ENCODE results near the gene RBMS3.
A peak's percentile ranks its signal among the peaks of the same experiment; 100 is the strongest.
"Not testable (repeated sequence)": the region's sequence is repeated elsewhere in the genome, so short reads cannot be mapped to it uniquely, and the experiment has no call there.

Gene RBMS3

DNA sequence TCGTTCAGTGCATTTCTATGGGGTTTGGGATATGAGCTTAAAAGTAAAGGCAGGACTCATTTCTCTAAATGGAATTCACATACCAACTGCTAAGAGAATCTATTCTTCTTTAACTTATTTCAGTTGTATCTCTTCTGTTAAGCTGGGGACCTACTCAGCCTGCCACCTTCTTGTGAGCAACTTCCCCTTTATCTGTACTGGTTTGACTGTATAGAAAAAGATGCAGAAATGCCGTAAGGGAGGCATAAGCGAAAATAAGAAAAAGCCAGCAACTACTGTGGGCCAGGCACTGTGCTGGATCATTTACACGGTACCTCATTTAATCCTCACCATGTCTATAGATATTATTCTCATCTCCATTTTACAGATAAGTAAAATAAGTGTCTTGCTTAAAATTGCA lies 38.4 kb downstream of the RBMS3 start:
- 80% methylated on average over 1 of the region's 4 CpGs for WGBS (ENCODE audit: insufficient coverage)
- CTCF ChIA-PET = no interaction called here

DNA sequence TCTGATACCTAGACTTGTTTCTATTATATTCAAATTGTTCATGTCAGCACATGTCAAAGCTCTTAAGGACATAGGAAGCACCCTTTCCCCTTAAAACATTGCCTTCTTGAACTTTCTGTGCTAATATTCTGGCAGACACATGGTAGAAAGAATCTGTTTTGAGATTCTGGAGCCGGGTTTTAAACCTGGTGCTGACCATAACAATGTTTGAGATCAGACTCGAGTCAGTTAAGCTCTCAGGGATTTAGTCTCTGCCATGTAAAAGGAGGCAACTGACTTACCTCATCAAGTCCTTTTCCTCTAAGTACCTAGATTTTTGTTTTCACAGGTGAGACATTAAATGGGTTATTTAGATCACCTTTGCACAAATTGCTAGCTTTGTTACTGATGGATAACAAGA lies 38.9 kb downstream of the RBMS3 start:
- POLR2A ChIA-PET = no interaction called here
- H3K27ac ChIP-seq (ENCODE audit: insufficient read depth in 1 of 2, low read depth in 1 of 2, low read length in 2 of 2, poor library complexity in 1 of 2, severe bottlenecking in 2 of 2) = no peak overlapping the region
- 93% methylated on average over 2 of the region's 2 CpGs for WGBS (ENCODE audit: insufficient coverage)
- H3K4me3 ChIP-seq (ENCODE audit: control insufficient read depth in 1 of 7, extremely low read depth in 1 of 7, insufficient read depth in 4 of 7, low read depth in 2 of 7, low read length in 6 of 7) = no peak overlapping the region
- no peak for DNase-seq
- peaks cover 0 to 8% (median under 1%) of the 10 kb centered on the region in 4 experiments for H3K4me1 ChIP-seq (ENCODE audit: control extremely low read depth in 1 of 4, control insufficient read depth in 4 of 4, insufficient read depth in 4 of 4, low read length in 3 of 4)
- CTCF ChIA-PET = no interaction called here
- H3K27me3 ChIP-seq (replicated peaks in 2 of 5; ENCODE audit: control insufficient read depth in 4 of 5, insufficient read depth in 5 of 5, low read length in 4 of 5) = no peaks in the 10 kb centered on the region
- H3K36me3 ChIP-seq (ENCODE audit: control insufficient read depth in 4 of 4, insufficient read depth in 4 of 4, low read length in 3 of 4) = no peaks in the 10 kb centered on the region
- H3K9me3 ChIP-seq (ENCODE audit: control extremely low read depth in 1 of 5, control insufficient read depth in 4 of 5, insufficient read depth in 2 of 5, low read depth in 1 of 5, low read length in 4 of 5) = no peaks in the 10 kb centered on the region

More for the DNA sequence above, 38.4 kb downstream of the RBMS3 start:
- H3K9me3 ChIP-seq (ENCODE audit: control extremely low read depth in 1 of 5, control insufficient read depth in 4 of 5, insufficient read depth in 2 of 5, low read depth in 1 of 5, low read length in 4 of 5) = no peaks in the 10 kb centered on the region
- H3K4me1 ChIP-seq (ENCODE audit: control extremely low read depth in 1 of 4, control insufficient read depth in 4 of 4, insufficient read depth in 4 of 4, low read length in 3 of 4) = peaks cover 0 to 5% (median 0%) of the 10 kb centered on the region in 4 experiments
- no peak overlapping the region for H3K4me3 ChIP-seq (ENCODE audit: control insufficient read depth in 1 of 7, extremely low read depth in 1 of 7, insufficient read depth in 4 of 7, low read depth in 2 of 7, low read length in 6 of 7)
- H3K27me3 ChIP-seq (replicated peaks in 2 of 5; ENCODE audit: control insufficient read depth in 4 of 5, insufficient read depth in 5 of 5, low read length in 4 of 5) = no peaks in the 10 kb centered on the region
- DNase-seq = peak in 2 of 3 donors; percentile 14 to 19
- H3K27ac ChIP-seq (ENCODE audit: insufficient read depth in 1 of 2, low read depth in 1 of 2, low read length in 2 of 2, poor library complexity in 1 of 2, severe bottlenecking in 2 of 2) = no peak overlapping the region
- POLR2A ChIA-PET = no interaction called here
- H3K36me3 ChIP-seq (ENCODE audit: control insufficient read depth in 4 of 4, insufficient read depth in 4 of 4, low read length in 3 of 4) = no peaks in the 10 kb centered on the region

DNA sequence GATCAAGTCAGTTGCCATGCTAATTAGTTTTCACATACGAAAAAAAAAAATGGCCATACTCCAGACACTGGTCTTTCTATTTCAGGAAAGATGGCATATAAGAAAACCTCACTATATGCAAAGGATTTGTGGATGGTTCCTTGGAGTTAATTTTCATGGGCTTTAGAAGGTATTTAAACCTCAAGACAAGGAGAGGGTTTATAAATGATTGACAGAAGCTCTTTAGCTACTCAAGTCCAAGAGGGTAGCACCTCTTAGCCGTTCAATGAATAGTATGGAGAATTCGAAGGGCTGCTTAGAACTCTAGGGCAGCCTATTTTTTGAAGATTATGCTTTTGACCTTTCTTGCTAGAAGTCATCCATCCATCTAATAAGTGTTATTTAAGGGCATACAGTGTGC lies 41.7 kb downstream of the RBMS3 start:
- H3K4me1 ChIP-seq (ENCODE audit: control extremely low read depth in 1 of 4, control insufficient read depth in 4 of 4, insufficient read depth in 4 of 4, low read length in 3 of 4) = peaks cover 0 to 8% (median under 1%) of the 10 kb centered on the region in 4 experiments
- ChIA-PET POLR2A (no interaction called here), CTCF (interaction anchor here (0.7 kb wide), 1 partner anchor 64 kb away, joined by 3 read pairs; no protein-coding TSS in a partner anchor)
- H3K27me3 ChIP-seq (replicated peaks in 2 of 5; ENCODE audit: control insufficient read depth in 4 of 5, insufficient read depth in 5 of 5, low read length in 4 of 5) = no peaks in the 10 kb centered on the region
- no peak overlapping the region for H3K27ac ChIP-seq (ENCODE audit: insufficient read depth in 1 of 2, low read depth in 1 of 2, low read length in 2 of 2, poor library complexity in 1 of 2, severe bottlenecking in 2 of 2)
- WGBS (ENCODE audit: insufficient coverage) = 90% methylated on average over 3 of the region's 3 CpGs
- DNase-seq = no peak
- no peaks in the 10 kb centered on the region for H3K36me3 ChIP-seq (ENCODE audit: control insufficient read depth in 4 of 4, insufficient read depth in 4 of 4, low read length in 3 of 4)
- no peaks in the 10 kb centered on the region for H3K9me3 ChIP-seq (ENCODE audit: control extremely low read depth in 1 of 5, control insufficient read depth in 4 of 5, insufficient read depth in 2 of 5, low read depth in 1 of 5, low read length in 4 of 5)
- no peak overlapping the region for H3K4me3 ChIP-seq (ENCODE audit: control insufficient read depth in 1 of 7, extremely low read depth in 1 of 7, insufficient read depth in 4 of 7, low read depth in 2 of 7, low read length in 6 of 7)

DNA sequence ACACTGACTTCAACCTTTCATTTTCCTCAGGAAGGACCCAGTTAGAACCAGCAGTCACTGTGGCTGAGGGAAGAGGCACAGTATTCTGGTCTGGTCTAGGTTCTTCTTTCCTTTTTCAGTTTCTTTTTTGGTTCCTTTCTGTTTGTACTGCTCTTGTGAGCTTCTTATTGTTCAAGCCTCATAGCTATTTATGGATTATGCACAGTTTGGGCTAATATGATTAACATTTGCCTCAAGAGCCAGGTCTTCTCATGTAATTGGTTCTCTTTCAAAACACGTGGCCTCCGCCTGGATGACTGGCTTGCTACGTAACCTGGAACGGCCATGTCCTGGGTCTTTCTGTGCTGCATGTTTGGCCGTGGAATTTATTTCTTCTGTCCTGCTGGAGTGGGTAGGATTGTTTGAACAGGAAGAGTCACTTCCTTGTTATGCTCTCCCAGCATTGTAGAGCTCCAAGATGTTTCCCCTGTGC lies 43.3 kb downstream of the RBMS3 start:
- POLR2A ChIA-PET = interaction anchor here (0.6 kb wide), 1 partner anchor 11 kb away, joined by 3 read pairs; no protein-coding TSS in a partner anchor
- peaks cover 0 to 8% (median under 1%) of the 10 kb centered on the region in 4 experiments for H3K4me1 ChIP-seq (ENCODE audit: control extremely low read depth in 1 of 4, control insufficient read depth in 4 of 4, insufficient read depth in 4 of 4, low read length in 3 of 4)
- no peaks in the 10 kb centered on the region for H3K27me3 ChIP-seq (replicated peaks in 2 of 5; ENCODE audit: control insufficient read depth in 4 of 5, insufficient read depth in 5 of 5, low read length in 4 of 5)
- H3K9me3 ChIP-seq (ENCODE audit: control extremely low read depth in 1 of 5, control insufficient read depth in 4 of 5, insufficient read depth in 2 of 5, low read depth in 1 of 5, low read length in 4 of 5) = no peaks in the 10 kb centered on the region
- peak overlapping the region in 2 of 7 experiments; percentile 13 to 51 for H3K4me3 ChIP-seq (ENCODE audit: control insufficient read depth in 1 of 7, extremely low read depth in 1 of 7, insufficient read depth in 4 of 7, low read depth in 2 of 7, low read length in 6 of 7)
- CTCF ChIA-PET = no interaction called here
- H3K27ac ChIP-seq (ENCODE audit: insufficient read depth in 1 of 2, low read depth in 1 of 2, low read length in 2 of 2, poor library complexity in 1 of 2, severe bottlenecking in 2 of 2) = no peak overlapping the region
- WGBS (ENCODE audit: insufficient coverage) = 87% methylated on average over 3 of the region's 5 CpGs
- no peaks in the 10 kb centered on the region for H3K36me3 ChIP-seq (ENCODE audit: control insufficient read depth in 4 of 4, insufficient read depth in 4 of 4, low read length in 3 of 4)
- DNase-seq = peak in 2 of 3 donors; percentile 7 to 9

DNA sequence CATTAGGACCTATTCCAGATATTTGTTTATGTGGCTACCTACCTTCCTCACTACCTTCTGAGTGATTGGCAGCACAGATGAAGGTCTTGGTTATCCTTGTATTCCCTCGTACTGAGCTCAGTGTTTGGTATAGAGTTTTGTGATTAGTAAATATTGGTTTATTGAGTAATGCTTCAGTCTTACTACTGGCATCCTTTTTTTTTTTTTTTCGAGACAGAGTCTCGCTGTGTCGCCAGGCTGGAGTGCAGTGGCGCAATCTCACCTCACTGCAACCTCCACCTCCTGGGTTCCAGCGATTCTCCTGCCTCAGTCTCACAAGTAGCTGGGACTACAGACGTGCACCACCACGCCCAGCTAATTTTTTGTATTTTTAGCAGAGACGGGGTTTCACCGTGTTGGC lies 45.7 kb downstream of the RBMS3 start:
- H3K4me1 ChIP-seq (ENCODE audit: control extremely low read depth in 1 of 4, control insufficient read depth in 4 of 4, insufficient read depth in 4 of 4, low read length in 3 of 4); H3K36me3 ChIP-seq (ENCODE audit: control insufficient read depth in 4 of 4, insufficient read depth in 4 of 4, low read length in 3 of 4); H3K9me3 ChIP-seq (ENCODE audit: control extremely low read depth in 1 of 5, control insufficient read depth in 4 of 5, insufficient read depth in 2 of 5, low read depth in 1 of 5, low read length in 4 of 5); CTCF ChIA-PET; H3K27ac ChIP-seq (ENCODE audit: insufficient read depth in 1 of 2, low read depth in 1 of 2, low read length in 2 of 2, poor library complexity in 1 of 2, severe bottlenecking in 2 of 2); DNase-seq; H3K4me3 ChIP-seq (ENCODE audit: control insufficient read depth in 1 of 7, extremely low read depth in 1 of 7, insufficient read depth in 4 of 7, low read depth in 2 of 7, low read length in 6 of 7); POLR2A ChIA-PET; H3K27me3 ChIP-seq (replicated peaks in 2 of 5; ENCODE audit: control insufficient read depth in 4 of 5, insufficient read depth in 5 of 5, low read length in 4 of 5): not testable (repeated sequence)
- WGBS (ENCODE audit: insufficient coverage) = 99% methylated on average over 7 of the region's 10 CpGs

DNA sequence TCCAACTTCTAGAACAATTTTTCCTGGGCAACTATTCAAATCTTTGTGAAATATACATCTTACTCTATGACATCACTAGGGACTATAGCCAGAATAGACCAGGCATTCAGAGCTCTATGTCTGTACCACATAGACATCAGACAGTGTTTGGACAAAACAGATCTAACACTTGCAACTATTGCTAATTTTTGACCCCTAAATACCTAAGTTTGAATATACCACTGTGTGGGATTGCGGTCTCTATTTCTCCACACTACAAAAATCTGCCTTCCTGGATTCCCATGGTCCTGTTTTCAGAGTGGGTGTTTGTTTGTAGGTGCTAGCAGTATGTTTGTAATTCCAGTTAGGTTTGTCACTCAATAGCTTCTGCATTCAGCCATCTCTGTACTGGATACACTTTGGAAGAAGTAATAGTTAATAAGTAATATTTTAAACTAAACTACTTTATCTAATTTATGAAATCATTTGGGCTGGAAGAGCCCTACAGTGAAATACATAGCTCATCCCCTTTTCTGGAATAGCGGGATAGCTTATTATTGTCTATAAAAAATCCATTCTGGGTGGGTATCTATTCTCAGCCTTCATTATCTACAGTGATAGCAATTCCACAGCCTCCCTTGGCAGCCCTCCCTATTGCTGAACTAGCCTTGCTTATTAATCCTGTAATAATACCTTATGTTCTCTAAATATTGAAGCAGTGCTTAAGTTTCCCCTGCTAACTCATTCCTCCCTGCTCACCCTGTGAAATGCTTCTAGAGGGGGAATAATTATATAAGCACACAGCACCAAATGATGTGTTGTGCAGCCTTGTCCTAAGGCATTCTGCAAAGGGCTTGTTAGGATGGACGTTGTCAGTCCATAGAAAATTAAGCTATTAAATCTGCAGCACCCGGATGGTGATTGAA lies 49.4 kb downstream of the RBMS3 start:
- CTCF ChIA-PET = no interaction called here
- H3K27me3 ChIP-seq (replicated peaks in 2 of 5; ENCODE audit: control insufficient read depth in 4 of 5, insufficient read depth in 5 of 5, low read length in 4 of 5) = no peaks in the 10 kb centered on the region
- H3K9me3 ChIP-seq (ENCODE audit: control extremely low read depth in 1 of 5, control insufficient read depth in 4 of 5, insufficient read depth in 2 of 5, low read depth in 1 of 5, low read length in 4 of 5) = no peaks in the 10 kb centered on the region
- WGBS (ENCODE audit: insufficient coverage) = 100% methylated on average over 1 of the region's 4 CpGs
- DNase-seq = no peak
- H3K4me3 ChIP-seq (ENCODE audit: control insufficient read depth in 1 of 7, extremely low read depth in 1 of 7, insufficient read depth in 4 of 7, low read depth in 2 of 7, low read length in 6 of 7) = no peak overlapping the region
- no peak overlapping the region for H3K27ac ChIP-seq (ENCODE audit: insufficient read depth in 1 of 2, low read depth in 1 of 2, low read length in 2 of 2, poor library complexity in 1 of 2, severe bottlenecking in 2 of 2)
- POLR2A ChIA-PET = no interaction called here
- peaks cover 0 to 3% (median 0%) of the 10 kb centered on the region in 4 experiments for H3K4me1 ChIP-seq (ENCODE audit: control extremely low read depth in 1 of 4, control insufficient read depth in 4 of 4, insufficient read depth in 4 of 4, low read length in 3 of 4)
- no peaks in the 10 kb centered on the region for H3K36me3 ChIP-seq (ENCODE audit: control insufficient read depth in 4 of 4, insufficient read depth in 4 of 4, low read length in 3 of 4)

DNA sequence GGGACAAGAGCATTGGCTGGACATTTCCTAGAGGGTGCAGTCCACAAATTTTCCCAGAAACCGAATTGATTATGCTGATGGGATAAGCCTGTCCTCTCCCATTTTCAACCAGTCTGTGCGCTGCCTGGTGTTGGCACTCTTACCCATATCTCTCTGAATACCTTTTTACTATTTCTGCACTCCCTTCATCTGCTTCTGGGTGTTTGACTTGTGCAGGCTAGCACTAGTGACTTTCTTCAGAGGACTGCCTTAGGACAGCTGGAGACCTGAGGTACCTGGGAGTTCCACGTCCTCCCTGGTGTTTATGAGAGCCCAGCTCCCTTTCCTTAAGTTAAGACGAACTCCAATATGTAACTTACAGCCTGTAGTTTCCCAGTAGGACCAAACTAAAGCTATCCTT lies 50.2 kb downstream of the RBMS3 start:
- 98% methylated on average over 4 of the region's 4 CpGs for WGBS (ENCODE audit: insufficient coverage)
- DNase-seq = no peak
- Histone ChIP-seq H3K4me3 (ENCODE audit: control insufficient read depth in 1 of 7, extremely low read depth in 1 of 7, insufficient read depth in 4 of 7, low read depth in 2 of 7, low read length in 6 of 7) (no peak overlapping the region), H3K27me3 (replicated peaks in 2 of 5; ENCODE audit: control insufficient read depth in 4 of 5, insufficient read depth in 5 of 5, low read length in 4 of 5) (no peaks in the 10 kb centered on the region), H3K9me3 (ENCODE audit: control extremely low read depth in 1 of 5, control insufficient read depth in 4 of 5, insufficient read depth in 2 of 5, low read depth in 1 of 5, low read length in 4 of 5) (no peaks in the 10 kb centered on the region), H3K4me1 (ENCODE audit: control extremely low read depth in 1 of 4, control insufficient read depth in 4 of 4, insufficient read depth in 4 of 4, low read length in 3 of 4) (peaks cover 0 to 8% (median 0%) of the 10 kb centered on the region in 4 experiments), H3K27ac (ENCODE audit: insufficient read depth in 1 of 2, low read depth in 1 of 2, low read length in 2 of 2, poor library complexity in 1 of 2, severe bottlenecking in 2 of 2) (no peak overlapping the region), H3K36me3 (ENCODE audit: control insufficient read depth in 4 of 4, insufficient read depth in 4 of 4, low read length in 3 of 4) (no peaks in the 10 kb centered on the region)
- CTCF ChIA-PET = no interaction called here
- POLR2A ChIA-PET = no interaction called here
